IMR-90 (cell line): ENCODE results near the gene SMIM24. TPM values are rescaled to one million over a fixed set of nuclear protein-coding genes. Genes with fewer than 3 reads are reported as not detected.
A peak's percentile ranks its signal among the peaks of the same experiment; 100 is the strongest.

Source experiments
- ATAC-seq: fragments of 200-7000 bp; cut with Tn5 transposase; 2 replicates; pipeline ENCODE4 v1.9.1; 2020; ENCODE audit warnings: low read depth, mild to moderate bottlenecking, moderate library complexity
- BruUV-seq: library from RNA; stranded (reverse); fragments of 400-500 nt; replicated peaks from 2 replicates; lab custom pipeline; 2021; lab: Mats Ljungman, UMichigan
- CTCF ChIA-PET: fragments of 300-600 bp; formaldehyde crosslinking; extraction: SDS; loops from one replicate; lab custom pipeline; 2021; ENCODE audit warnings: antibody characterized with exemption; lab: Yijun Ruan, JAX
- POLR2A ChIA-PET: fragments of 300-600 bp; sonication (Branson Sonifier 250); formaldehyde crosslinking; loops from one replicate; lab custom pipeline; 2022; ENCODE audit warnings: antibody characterized with exemption; ENCODE audit not compliant: unreplicated experiment; lab: Charles Lee
- DNase-seq: peaks from one replicate; pipeline ENCODE4 v3.0.0; 2013
- H2AFZ ChIP-seq: replicated peaks from 2 replicates; pipeline ENCODE3; 2013; ENCODE audit warnings: low read length, mild to moderate bottlenecking; ENCODE audit not compliant: poor library complexity
- H2AK5ac ChIP-seq: 2 replicates; pipeline ENCODE4 v1.6.1; 2013; ENCODE audit warnings: low read depth, low read length, inconsistent platforms
- H2AK9ac ChIP-seq: replicated peaks from 2 replicates; pipeline ENCODE3; 2013; ENCODE audit warnings: mild to moderate bottlenecking, low read depth, low read length, moderate library complexity; ENCODE audit not compliant: poor library complexity
- H2BK120ac ChIP-seq: 2 replicates; pipeline ENCODE4 v1.6.1; 2013; ENCODE audit warnings: low read depth, low read length, inconsistent platforms
- H2BK15ac ChIP-seq: 3 replicates; pipeline ENCODE4 v1.6.1; 2013; ENCODE audit warnings: low read depth, low read length, inconsistent platforms
- H2BK20ac ChIP-seq: 2 replicates; pipeline ENCODE4 v1.6.1; 2013; ENCODE audit warnings: low read depth, mild to moderate bottlenecking, inconsistent platforms, low read length, moderate library complexity
- H2BK5ac ChIP-seq: 2 replicates; pipeline ENCODE4 v1.6.1; 2013; ENCODE audit warnings: mild to moderate bottlenecking, low read depth, low read length, inconsistent platforms; ENCODE audit not compliant: poor library complexity, severe bottlenecking
- H3K14ac ChIP-seq: replicated peaks from 2 replicates; pipeline ENCODE4 v1.6.1; 2013; ENCODE audit warnings: low read depth, low read length, inconsistent platforms
- H3K18ac ChIP-seq: 2 replicates; pipeline ENCODE4 v1.6.1; 2013; ENCODE audit warnings: low read depth, low read length, control low read depth
- H3K23ac ChIP-seq: 2 replicates; pipeline ENCODE4 v1.6.1; 2013; ENCODE audit warnings: low read depth, low read length, inconsistent platforms
- H3K27ac ChIP-seq: 2 replicates; pipeline ENCODE4 v1.5.1; 2013; ENCODE audit warnings: mild to moderate bottlenecking, control low read depth, low read length; ENCODE audit not compliant: insufficient read depth
- H3K27me3 ChIP-seq: 2 replicates; pipeline ENCODE4 v1.6.1; 2013; ENCODE audit warnings: low read length; ENCODE audit not compliant: control insufficient read depth, insufficient read depth
- H3K36me3 ChIP-seq: 2 replicates; pipeline ENCODE4 v1.6.1; 2013; ENCODE audit warnings: low read length, mixed read lengths; ENCODE audit not compliant: control insufficient read depth, insufficient read depth
- H3K4ac ChIP-seq: 2 replicates; pipeline ENCODE4 v1.6.1; 2013; ENCODE audit warnings: low read depth, low read length, inconsistent platforms
- H3K4me1 ChIP-seq: 2 replicates; pipeline ENCODE4 v1.6.1; 2013; ENCODE audit warnings: low read length, mixed read lengths; ENCODE audit not compliant: control insufficient read depth, insufficient read depth
- H3K4me2 ChIP-seq: 2 replicates; pipeline ENCODE4 v1.6.1; 2013; ENCODE audit warnings: low read depth, mild to moderate bottlenecking, control low read depth, low read length, moderate library complexity
- H3K4me3 ChIP-seq: 2 replicates; pipeline ENCODE4 v1.5.1; 2013; ENCODE audit warnings: low read depth, mild to moderate bottlenecking, control low read depth, low read length, moderate library complexity; ENCODE audit not compliant: insufficient read depth
- H3K56ac ChIP-seq: 2 replicates; pipeline ENCODE4 v1.6.1; 2013; ENCODE audit warnings: low read length, inconsistent platforms; ENCODE audit not compliant: insufficient read depth; ENCODE audit errors: extremely low read depth
- H3K79me1 ChIP-seq, 2 experiments: 2 replicates each; pipeline ENCODE4 v1.6.1; 2013; ENCODE audit warnings: low read length in 2 of 2, inconsistent platforms in 1 of 2, low read depth in 1 of 2
- H3K9ac ChIP-seq: 2 replicates; pipeline ENCODE4 v1.6.1; 2013; ENCODE audit warnings: low read depth, low read length, control low read depth
- H3K9me1 ChIP-seq: 2 replicates; pipeline ENCODE4 v1.6.1; 2013; ENCODE audit warnings: low read length, inconsistent platforms; ENCODE audit not compliant: insufficient read depth
- H3K9me3 ChIP-seq: 2 replicates; pipeline ENCODE4 v1.6.1; 2013; ENCODE audit warnings: low read length; ENCODE audit not compliant: control insufficient read depth, insufficient read depth
- H4K20me1 ChIP-seq: 2 replicates; pipeline ENCODE4 v1.6.1; 2013; ENCODE audit warnings: low read length, inconsistent platforms; ENCODE audit not compliant: insufficient read depth
- H4K5ac ChIP-seq: 2 replicates; pipeline ENCODE4 v1.6.1; 2013; ENCODE audit warnings: mild to moderate bottlenecking, low read depth, low read length, control low read depth
- H4K8ac ChIP-seq, 2 experiments: 2 replicates each; pipeline ENCODE4 v1.6.1; 2013; ENCODE audit warnings: low read depth in 2 of 2, low read length in 2 of 2, control low read depth in 1 of 2, inconsistent platforms in 1 of 2
- H4K91ac ChIP-seq: 2 replicates; pipeline ENCODE4 v1.6.1; 2013; ENCODE audit warnings: low read depth, low read length, inconsistent platforms; ENCODE audit not compliant: insufficient read depth
- CHD1 ChIP-seq: IDR thresholded peaks from 2 replicates; pipeline ENCODE4 v1.6.1; 2012; ENCODE audit warnings: low read depth, low read length, improper control_type of control experiment
- FOS ChIP-seq: fragments of 150-350 bp; IDR thresholded peaks from 2 replicates; pipeline ENCODE4 v1.6.1; 2016; ENCODE audit warnings: low read depth, low read length
- RFX5 ChIP-seq: IDR thresholded peaks from 2 replicates; pipeline ENCODE4 v1.8.0; 2012; ENCODE audit warnings: low read depth, mild to moderate bottlenecking, low read length, moderate library complexity
- SMC3 ChIP-seq: fragments of 150-350 bp; IDR thresholded peaks from 2 replicates; pipeline ENCODE4 v1.6.1; 2016; ENCODE audit warnings: low read depth, mild to moderate bottlenecking, antibody characterized with exemption, low read length, moderate library complexity
- WGBS, 2 experiments: methylation state at CpG; one replicate each; pipeline versions ENCODE4 v1.1.5 to v1.1.7; 2013; ENCODE audit warnings: missing lambda C conversion rate in 2 of 2; ENCODE audit not compliant: insufficient read length in 1 of 2; ENCODE audit errors: extremely low coverage in 2 of 2; 5-methylcytosine and 5-hydroxymethylcytosine counted together
- dilution Hi-C: fragments of 300-500 bp; cut with HindIII; formaldehyde crosslinking; loops from one replicate; pipeline ENCODE4 v1.14.3; 2018; ENCODE audit warnings: low sequenced_read_pairs; ENCODE audit not compliant: unreplicated experiment
- in situ Hi-C: fragments of 300-500 bp; cut with MboI; formaldehyde crosslinking; loops from 3 replicates; pipeline ENCODE4 v1.14.3; 2019; ENCODE audit warnings: low sequenced_read_pairs, inconsistent platforms, mixed read lengths
- intact Hi-C: fragments of 100-400 bp; cut with micrococcal nuclease; formaldehyde crosslinking; loops from 2 replicates; pipeline ENCODE4 v1.10.0; 2022
- polyA plus RNA-seq, 3 experiments: library from polyadenylated mRNA; depleted of rRNA; stranded (reverse); fragments of >200 nt; gene quantifications; 2 replicates each; pipeline ENCODE4 v1.2.3, GENCODE V29; 2012; ENCODE audit warnings: low replicate concordance in 1 of 3
- total RNA-seq: library from RNA; depleted of rRNA; stranded (reverse); fragments of >200 nt; gene quantifications from 2 replicates; pipeline ENCODE4 v1.2.3, GENCODE V29; 2012
- TF ChIP-seq, protein P1 (sequence below): fragments of 150-350 bp; IDR thresholded peaks from 2 replicates; pipeline ENCODE4 v1.6.1; 2016; ENCODE audit warnings: low read depth, mild to moderate bottlenecking, low read length, moderate library complexity, borderline replicate concordance
- TF ChIP-seq, protein P2 (sequence below): conservative IDR thresholded peaks from 2 replicates; pipeline ENCODE4 v1.5.1; 2012; ENCODE audit warnings: mild to moderate bottlenecking, low read depth, low read length, improper control_type of control experiment

SMIM24 gene
- total and polyA plus RNA-seq, 2 of the 4 experiments (the other 2 are of a cell fraction): not detected

DNA sequence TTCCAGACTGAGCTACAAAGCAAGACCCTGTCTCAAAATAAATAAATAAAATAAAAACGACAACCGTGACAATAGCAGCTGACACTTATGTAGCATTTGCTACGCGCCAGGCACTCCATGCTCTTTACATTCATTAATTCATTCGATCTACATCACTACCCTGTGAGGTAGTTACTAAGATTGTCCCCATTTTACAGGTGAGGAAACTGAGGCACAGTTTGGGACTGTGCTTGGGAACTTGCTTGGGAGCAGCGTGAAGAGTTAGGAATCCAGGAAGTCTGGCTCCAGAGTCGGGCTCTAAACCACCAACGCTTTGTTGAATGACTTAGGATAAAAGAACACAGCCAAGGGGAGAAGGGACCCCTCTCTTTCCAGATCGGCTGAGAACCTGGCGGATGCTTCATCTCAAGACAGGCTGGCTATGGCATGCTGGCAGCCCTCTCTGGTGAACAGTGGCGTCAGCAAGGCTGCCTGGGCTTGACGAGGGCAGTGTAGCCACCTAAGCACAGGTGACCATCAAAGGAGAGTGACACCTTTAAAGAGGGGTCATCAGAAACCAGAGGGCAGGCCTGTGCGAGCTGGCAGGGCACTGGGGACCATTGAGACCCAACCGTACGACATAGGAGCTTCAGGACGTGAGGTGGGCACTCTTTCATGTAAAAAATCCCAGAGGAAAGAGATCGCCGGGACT is 19.6 kb upstream of the SMIM24 start:
- Histone ChIP-seq H3K27me3 (no peaks in the 10 kb centered on the region), H3K18ac (no peak overlapping the region), H3K4me3 (peak overlapping the region; percentile 57), H2BK20ac (no peak overlapping the region), H3K14ac (peak overlapping the region; percentile 86), H3K9me1 (peaks cover 8% of the 10 kb centered on the region; the same call in 1 of the 2 replicates), H3K9me3 (no peaks in the 10 kb centered on the region), H4K5ac (peak overlapping the region; percentile 53), H2BK15ac (no peak overlapping the region), H2BK5ac (no peak overlapping the region), H2AK9ac (peak overlapping the region; percentile 95), H3K56ac (peak overlapping the region; percentile 36; the same call in 1 of the 2 replicates), H2AFZ (peak overlapping the region; percentile 97), H3K27ac (peak overlapping the region; percentile 89), H3K4me1 (no peaks in the 10 kb centered on the region), H2AK5ac (peak overlapping the region; percentile 96), H3K79me1 (peaks cover 8 to 42% of the 10 kb centered on the region in 2 experiments; a peak in 3 of 4 replicates), H3K9ac (peak overlapping the region; percentile 93), H3K4ac (peak overlapping the region; percentile 80), H3K4me2 (peak overlapping the region; percentile 82), H3K23ac (peak overlapping the region; percentile 85), H4K20me1 (no peaks in the 10 kb centered on the region), H4K8ac (peak overlapping the region; percentile 54 to 96), H3K36me3 (peaks cover 10% of the 10 kb centered on the region), H4K91ac (peak overlapping the region; percentile 43; the same call in 1 of the 2 replicates), H2BK120ac (no peak overlapping the region; the same call in 1 of the 2 replicates)
- ChIA-PET POLR2A (no interaction called here), CTCF (no interaction called here)
- dilution Hi-C loops: no loop called here
- DNase-seq: no peak
- TF ChIP-seq, protein P1, sequence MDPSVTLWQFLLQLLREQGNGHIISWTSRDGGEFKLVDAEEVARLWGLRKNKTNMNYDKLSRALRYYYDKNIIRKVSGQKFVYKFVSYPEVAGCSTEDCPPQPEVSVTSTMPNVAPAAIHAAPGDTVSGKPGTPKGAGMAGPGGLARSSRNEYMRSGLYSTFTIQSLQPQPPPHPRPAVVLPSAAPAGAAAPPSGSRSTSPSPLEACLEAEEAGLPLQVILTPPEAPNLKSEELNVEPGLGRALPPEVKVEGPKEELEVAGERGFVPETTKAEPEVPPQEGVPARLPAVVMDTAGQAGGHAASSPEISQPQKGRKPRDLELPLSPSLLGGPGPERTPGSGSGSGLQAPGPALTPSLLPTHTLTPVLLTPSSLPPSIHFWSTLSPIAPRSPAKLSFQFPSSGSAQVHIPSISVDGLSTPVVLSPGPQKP: no peak
- TF ChIP-seq RFX5 (no peak), CHD1 (no peak), FOS (no peak), SMC3 (no peak)
- TF ChIP-seq, protein P2, sequence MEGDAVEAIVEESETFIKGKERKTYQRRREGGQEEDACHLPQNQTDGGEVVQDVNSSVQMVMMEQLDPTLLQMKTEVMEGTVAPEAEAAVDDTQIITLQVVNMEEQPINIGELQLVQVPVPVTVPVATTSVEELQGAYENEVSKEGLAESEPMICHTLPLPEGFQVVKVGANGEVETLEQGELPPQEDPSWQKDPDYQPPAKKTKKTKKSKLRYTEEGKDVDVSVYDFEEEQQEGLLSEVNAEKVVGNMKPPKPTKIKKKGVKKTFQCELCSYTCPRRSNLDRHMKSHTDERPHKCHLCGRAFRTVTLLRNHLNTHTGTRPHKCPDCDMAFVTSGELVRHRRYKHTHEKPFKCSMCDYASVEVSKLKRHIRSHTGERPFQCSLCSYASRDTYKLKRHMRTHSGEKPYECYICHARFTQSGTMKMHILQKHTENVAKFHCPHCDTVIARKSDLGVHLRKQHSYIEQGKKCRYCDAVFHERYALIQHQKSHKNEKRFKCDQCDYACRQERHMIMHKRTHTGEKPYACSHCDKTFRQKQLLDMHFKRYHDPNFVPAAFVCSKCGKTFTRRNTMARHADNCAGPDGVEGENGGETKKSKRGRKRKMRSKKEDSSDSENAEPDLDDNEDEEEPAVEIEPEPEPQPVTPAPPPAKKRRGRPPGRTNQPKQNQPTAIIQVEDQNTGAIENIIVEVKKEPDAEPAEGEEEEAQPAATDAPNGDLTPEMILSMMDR: no peak
- no TSS peak for BruUV-seq
- no peak; the same call in 1 of the 2 replicates for ATAC-seq
- intact Hi-C loops: no loop called here
- 8% methylated on average over 5 of the region's 18 CpGs; no CpG with 5 or more reads in 1 of the 2 experiments for WGBS, 2 experiments
- in situ Hi-C loops: loop anchor here (25.0 kb wide), 1 partner anchor 538 kb away; no protein-coding TSS in a partner anchor
